Measurements from ENCODE around the gene XRCC3.
"Not testable (repeated sequence)": the region's sequence is repeated elsewhere in the genome, so short reads cannot be mapped to it uniquely, and the experiment has no call there.

XRCC3 gene

GRCh38 chr14:103693515-103693914 is 21.7 kb downstream of the XRCC3 start:
- Histone ChIP-seq H3K4me3 (no peak overlapping the region), H3K9ac (ENCODE audit: insufficient read length) (no peak overlapping the region), H3K9me3 (ENCODE audit: low read depth, low read length) (no peaks in the 10 kb centered on the region), H3K36me3 (ENCODE audit: insufficient read depth, low read length) (peaks cover 47% of the 10 kb centered on the region), H3K27ac (no peak overlapping the region)
- TF ChIP-seq POLR2AphosphoS5 (IDR thresholded peaks at IDR 0.05; ENCODE audit: borderline replicate concordance, low read depth, low read length) (no peak), FOXP2 (optimal IDR thresholded peaks at IDR 0.05; ENCODE audit: control extremely low read depth, extremely low read length, insufficient read depth) (no peak), EZH2 (IDR thresholded peaks at IDR 0.05) (no peak)
- DNase-seq (ENCODE audit: low read depth, low spot score): no peak

DNA sequence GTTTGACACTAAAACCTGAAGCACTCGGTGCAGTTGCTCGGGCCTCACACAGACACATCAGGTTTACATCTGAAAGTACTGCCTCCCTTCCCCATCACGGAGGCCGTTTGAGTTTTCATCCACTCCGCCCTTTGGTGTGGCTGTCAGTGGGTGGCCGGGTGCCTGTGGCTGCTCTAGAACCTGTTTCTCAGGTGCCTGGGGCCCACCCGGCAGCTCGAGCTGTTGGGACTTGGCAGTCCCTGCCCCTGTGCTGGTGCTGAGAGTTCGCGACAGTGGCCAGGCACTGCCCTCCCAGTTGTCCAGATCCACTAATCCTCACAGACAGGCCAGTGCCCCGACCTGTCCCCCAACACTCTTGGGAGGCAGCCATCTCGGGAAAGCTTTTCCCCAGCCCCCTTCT is 22.4 kb downstream of the XRCC3 start:
- Histone ChIP-seq H3K27ac (no peak overlapping the region), H3K4me3 (no peak overlapping the region), H3K9ac (ENCODE audit: insufficient read length) (no peak overlapping the region), H3K36me3 (ENCODE audit: insufficient read depth, low read length) (peaks cover 46% of the 10 kb centered on the region), H3K9me3 (ENCODE audit: low read depth, low read length) (no peaks in the 10 kb centered on the region)
- TF ChIP-seq EZH2 (IDR thresholded peaks at IDR 0.05): no peak
- no peak for TF ChIP-seq FOXP2 (optimal IDR thresholded peaks at IDR 0.05; ENCODE audit: control extremely low read depth, extremely low read length, insufficient read depth)
- no peak for TF ChIP-seq POLR2AphosphoS5 (IDR thresholded peaks at IDR 0.05; ENCODE audit: borderline replicate concordance, low read depth, low read length)
- DNase-seq (ENCODE audit: low read depth, low spot score): no peak

DNA sequence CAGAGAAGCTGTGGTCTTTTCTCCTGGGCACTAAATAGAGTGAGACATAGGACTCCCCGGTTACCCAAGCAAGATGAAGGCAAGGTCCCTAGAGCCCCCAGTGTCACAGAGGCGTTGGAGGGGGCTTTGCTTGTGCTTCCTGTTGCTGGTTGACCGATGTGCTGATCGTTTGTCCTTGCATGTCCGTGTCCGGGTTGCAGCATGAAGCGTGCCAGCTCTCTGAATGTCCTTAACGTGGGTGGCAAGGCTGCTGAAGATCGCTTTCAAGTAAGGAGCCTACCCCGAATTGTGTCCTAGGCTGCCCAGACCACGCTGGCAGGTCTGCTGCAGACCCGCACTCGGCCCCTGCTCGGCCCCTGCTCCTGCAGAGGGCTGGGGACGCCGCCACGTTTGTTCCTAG is 23.1 kb downstream of the XRCC3 start:
- no peak overlapping the region for H3K4me3 ChIP-seq
- peaks cover 44% of the 10 kb centered on the region for H3K36me3 ChIP-seq (ENCODE audit: insufficient read depth, low read length)
- TF ChIP-seq FOXP2 (optimal IDR thresholded peaks at IDR 0.05; ENCODE audit: control extremely low read depth, extremely low read length, insufficient read depth) (no peak), POLR2AphosphoS5 (IDR thresholded peaks at IDR 0.05; ENCODE audit: borderline replicate concordance, low read depth, low read length) (no peak), EZH2 (IDR thresholded peaks at IDR 0.05) (no peak)

DNA sequence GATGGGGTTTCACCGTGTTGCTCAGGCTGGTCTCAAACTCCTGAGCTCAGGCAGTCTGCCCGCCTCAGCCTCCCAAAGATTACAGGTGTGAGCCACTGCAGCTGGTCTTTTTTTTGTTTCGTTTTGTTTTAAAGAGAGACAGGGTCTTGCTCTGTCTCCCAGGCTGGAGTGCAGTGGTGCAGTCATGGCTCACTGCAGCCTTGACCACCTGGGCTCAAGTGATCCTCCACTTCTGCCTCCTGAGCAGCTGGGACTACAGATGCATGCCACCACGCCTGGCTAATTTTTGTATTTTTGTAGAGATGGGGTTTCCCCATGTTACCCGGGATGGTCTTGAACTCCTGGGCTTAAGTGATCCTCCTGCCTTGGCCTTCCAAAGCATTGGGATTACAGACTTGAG is 23.6 kb downstream of the XRCC3 start:
- H3K4me3 ChIP-seq; H3K9me3 ChIP-seq (ENCODE audit: low read depth, low read length); H3K9ac ChIP-seq (ENCODE audit: insufficient read length); DNase-seq (ENCODE audit: low read depth, low spot score); H3K27ac ChIP-seq: not testable (repeated sequence)
- H3K36me3 ChIP-seq (ENCODE audit: insufficient read depth, low read length): peaks cover 47% of the 10 kb centered on the region

More for the DNA sequence above, 23.1 kb downstream of the XRCC3 start:
- Histone ChIP-seq H3K9me3 (ENCODE audit: low read depth, low read length) (no peaks in the 10 kb centered on the region), H3K27ac (no peak overlapping the region), H3K9ac (ENCODE audit: insufficient read length) (no peak overlapping the region)
- no peak for DNase-seq (ENCODE audit: low read depth, low spot score)

GRCh38 chr14:103690332-103690731 is 24.9 kb downstream of the XRCC3 start:
- no peak for DNase-seq (ENCODE audit: low read depth, low spot score)
- H3K4me3 ChIP-seq: no peak overlapping the region
- no peak overlapping the region for H3K9ac ChIP-seq (ENCODE audit: insufficient read length)
- no peak overlapping the region; the same call in 1 of the 2 replicates for H3K27ac ChIP-seq
- H3K36me3 ChIP-seq (ENCODE audit: insufficient read depth, low read length): peaks cover 59% of the 10 kb centered on the region
- TF ChIP-seq FOXP2 (optimal IDR thresholded peaks at IDR 0.05; ENCODE audit: control extremely low read depth, extremely low read length, insufficient read depth) (no peak), POLR2AphosphoS5 (IDR thresholded peaks at IDR 0.05; ENCODE audit: borderline replicate concordance, low read depth, low read length) (no peak), EZH2 (IDR thresholded peaks at IDR 0.05) (no peak)
- no peaks in the 10 kb centered on the region for H3K9me3 ChIP-seq (ENCODE audit: low read depth, low read length)

DNA sequence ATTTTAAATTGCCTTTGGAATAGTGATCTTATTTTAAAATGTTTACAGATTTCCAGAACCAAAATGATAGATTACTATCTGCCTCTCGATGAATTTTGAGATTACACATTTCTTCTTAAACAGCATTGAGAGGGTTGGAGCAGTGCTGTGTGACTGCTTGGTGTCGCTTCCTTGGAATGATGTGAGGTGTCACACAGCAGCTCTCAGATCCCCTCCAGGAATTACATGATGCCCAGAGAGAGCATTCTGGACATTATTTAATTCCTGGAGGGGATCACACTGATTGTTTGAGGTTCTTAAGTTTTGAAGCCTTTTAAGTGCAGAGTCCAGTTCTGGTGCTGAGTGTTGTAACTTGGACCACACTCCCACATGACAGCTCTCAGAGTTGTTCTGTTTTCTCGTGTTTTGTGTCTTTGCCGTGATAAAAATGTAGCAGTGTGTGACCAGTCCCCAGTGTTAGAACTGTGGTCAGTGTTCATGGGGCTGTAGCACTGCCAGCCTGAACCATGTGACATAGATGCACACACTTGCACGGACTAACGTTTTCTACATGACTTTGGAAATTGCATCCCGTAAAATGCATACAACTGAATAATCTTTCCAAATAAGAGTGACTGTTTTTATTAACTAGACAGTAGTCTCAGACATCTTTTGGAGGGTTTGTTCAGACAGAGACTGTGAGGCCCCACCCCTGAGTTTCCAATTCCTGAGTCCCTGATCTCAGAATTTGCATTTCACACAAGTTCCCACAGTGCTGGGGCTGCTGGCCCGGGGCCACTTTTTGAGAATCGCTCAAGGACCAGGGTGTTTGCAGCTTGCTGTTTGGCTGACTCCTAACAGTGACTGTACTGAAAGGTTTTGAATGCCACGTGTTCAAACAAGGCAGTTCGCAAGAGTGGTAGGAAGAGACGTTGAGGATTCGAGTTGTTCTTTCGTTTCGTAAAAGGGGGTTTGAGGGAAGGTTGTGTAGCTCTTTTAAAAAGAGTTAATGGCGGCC is 26.0 kb downstream of the XRCC3 start:
- no peak for DNase-seq (ENCODE audit: low read depth, low spot score)
- peaks cover 59% of the 10 kb centered on the region for H3K36me3 ChIP-seq (ENCODE audit: insufficient read depth, low read length)
- peak overlapping the region; percentile 39 for H3K27ac ChIP-seq
- no peaks in the 10 kb centered on the region for H3K9me3 ChIP-seq (ENCODE audit: low read depth, low read length)
- peak overlapping the region; percentile 29 for H3K9ac ChIP-seq (ENCODE audit: insufficient read length)
- H3K4me3 ChIP-seq: no peak overlapping the region
- TF ChIP-seq FOXP2 (optimal IDR thresholded peaks at IDR 0.05; ENCODE audit: control extremely low read depth, extremely low read length, insufficient read depth): no peak
- no peak for TF ChIP-seq POLR2AphosphoS5 (IDR thresholded peaks at IDR 0.05; ENCODE audit: borderline replicate concordance, low read depth, low read length)
- TF ChIP-seq EZH2 (IDR thresholded peaks at IDR 0.05): no peak

GRCh38 chr14:103688441-103688840 is 26.8 kb downstream of the XRCC3 start:
- Histone ChIP-seq H3K9ac (ENCODE audit: insufficient read length) (no peak overlapping the region), H3K9me3 (ENCODE audit: low read depth, low read length) (no peaks in the 10 kb centered on the region), H3K27ac (peak overlapping the region; percentile 39), H3K36me3 (ENCODE audit: insufficient read depth, low read length) (peaks cover 55% of the 10 kb centered on the region), H3K4me3 (no peak overlapping the region)
- no peak for DNase-seq (ENCODE audit: low read depth, low spot score)
- TF ChIP-seq POLR2AphosphoS5 (IDR thresholded peaks at IDR 0.05; ENCODE audit: borderline replicate concordance, low read depth, low read length) (no peak), EZH2 (IDR thresholded peaks at IDR 0.05) (no peak), FOXP2 (optimal IDR thresholded peaks at IDR 0.05; ENCODE audit: control extremely low read depth, extremely low read length, insufficient read depth) (no peak)

- DNase-seq (ENCODE audit: low read depth, low spot score): no peak
- no peaks in the 10 kb centered on the region for H3K9me3 ChIP-seq (ENCODE audit: low read depth, low read length)
- peaks cover 55% of the 10 kb centered on the region for H3K36me3 ChIP-seq (ENCODE audit: insufficient read depth, low read length)
- no peak overlapping the region for H3K4me3 ChIP-seq
- no peak for TF ChIP-seq EZH2 (IDR thresholded peaks at IDR 0.05)
- TF ChIP-seq POLR2AphosphoS5 (IDR thresholded peaks at IDR 0.05; ENCODE audit: borderline replicate concordance, low read depth, low read length): no peak
- TF ChIP-seq FOXP2 (optimal IDR thresholded peaks at IDR 0.05; ENCODE audit: control extremely low read depth, extremely low read length, insufficient read depth): no peak
- no peak overlapping the region for H3K9ac ChIP-seq (ENCODE audit: insufficient read length)
- H3K27ac ChIP-seq: peak overlapping the region; percentile 83
Measured at GRCh38 chr14:103687712-103688111, 27.5 kb downstream of the XRCC3 start.

Data from SK-N-MC (cell line).